Stimulated activated CD8-positive, alpha-beta memory T cell treated with anti-CD3 and anti-CD28 coated beads, Interleukin-12 subunit alpha, Interleukin-12 subunit beta, amount 100 ng/mL, for 1 hour (primary cell): ENCODE measurements around the gene ACSBG1.

Source experiments
- DNase-seq: peaks from one replicate; pipeline ENCODE4 v3.0.0-alpha.2; 2020; ENCODE audit warnings: low read depth

ACSBG1 gene

GRCh38 chr15:78222745-78223395, 11.5 kb downstream of the ACSBG1 start:
- DNase-seq, result no peak

DNA sequence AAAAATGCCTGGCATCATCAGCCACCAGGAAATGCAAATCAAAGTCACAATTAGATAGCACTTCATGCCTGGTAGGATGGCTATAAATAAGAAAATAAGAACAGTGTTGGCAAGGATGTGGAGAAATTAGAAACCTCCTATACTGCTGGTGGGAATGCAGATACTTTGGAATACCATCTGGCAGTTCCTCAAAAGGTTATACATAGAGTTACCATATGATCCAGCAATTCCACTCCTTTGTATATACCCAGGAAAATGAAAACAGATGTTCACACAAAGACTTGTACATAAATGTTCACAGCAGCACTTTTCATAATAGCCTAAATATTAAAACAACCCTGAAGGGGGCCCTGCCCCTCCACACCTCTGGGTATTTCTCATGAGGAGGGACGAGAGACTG, 13.7 kb downstream of the ACSBG1 start:
- no peak for DNase-seq

DNA sequence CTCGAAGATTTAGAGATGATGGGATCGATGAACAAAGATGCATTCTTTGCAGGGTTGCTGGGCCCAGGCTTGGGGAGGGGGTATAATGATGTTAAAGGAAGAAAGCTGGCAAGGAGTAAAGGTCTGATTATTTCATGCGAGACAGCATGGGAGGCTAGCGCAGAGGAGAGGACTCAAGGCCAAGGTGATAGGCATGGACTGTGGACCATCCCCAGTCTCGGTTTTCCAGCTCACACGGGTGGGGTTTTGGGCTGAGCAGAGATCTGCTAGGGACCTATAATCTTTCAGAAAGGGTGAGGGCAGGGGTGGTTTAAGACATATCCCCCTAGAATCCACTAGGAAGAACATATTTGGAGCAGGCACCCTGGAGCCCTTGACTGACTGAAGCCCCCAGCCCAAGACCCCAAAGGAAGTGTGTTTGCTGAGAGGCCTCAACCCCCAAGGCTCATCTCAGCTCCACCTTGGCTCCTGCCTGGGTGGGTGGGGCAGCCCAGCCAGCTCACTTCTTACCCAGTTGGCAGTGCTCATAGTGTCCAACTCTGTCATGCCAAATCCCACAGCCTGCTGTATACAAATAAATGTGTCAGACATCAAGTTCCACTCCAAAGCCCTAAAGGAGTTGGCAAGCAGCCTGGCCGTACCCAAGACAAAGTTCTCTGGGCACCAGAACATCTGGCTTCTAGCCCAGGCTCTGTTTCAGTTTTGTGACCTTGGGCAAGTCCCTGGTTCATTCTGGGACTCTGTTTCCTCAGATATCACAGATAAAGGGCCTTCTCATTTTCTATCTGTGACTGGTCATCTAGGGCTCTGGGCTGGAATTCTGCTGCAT, 17.9 kb downstream of the ACSBG1 start:
- no peak for DNase-seq

DNA sequence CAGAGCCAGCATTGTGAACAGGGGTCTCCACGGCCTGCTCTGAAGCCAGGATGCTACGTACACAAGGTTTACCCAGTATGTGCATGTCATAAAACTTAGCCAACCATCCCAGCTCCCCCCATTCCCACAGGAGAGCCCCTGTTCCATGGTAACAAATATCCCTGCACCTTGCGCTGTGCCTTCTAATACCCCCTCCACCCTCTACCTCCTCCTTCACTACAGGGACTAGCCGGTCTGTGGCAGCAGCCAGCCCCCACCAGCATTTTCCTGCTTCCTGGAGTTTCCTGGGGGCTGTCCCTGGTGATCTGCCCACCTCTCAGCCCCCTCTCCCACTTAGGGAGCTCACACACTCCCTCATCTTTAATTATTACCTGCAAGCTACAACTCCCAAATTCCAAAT, 20.4 kb downstream of the ACSBG1 start:
- no peak for DNase-seq

- DNase-seq, result no peak
Observed at GRCh38 chr15:78213425-78213750, 21.0 kb downstream of the ACSBG1 start.

DNA sequence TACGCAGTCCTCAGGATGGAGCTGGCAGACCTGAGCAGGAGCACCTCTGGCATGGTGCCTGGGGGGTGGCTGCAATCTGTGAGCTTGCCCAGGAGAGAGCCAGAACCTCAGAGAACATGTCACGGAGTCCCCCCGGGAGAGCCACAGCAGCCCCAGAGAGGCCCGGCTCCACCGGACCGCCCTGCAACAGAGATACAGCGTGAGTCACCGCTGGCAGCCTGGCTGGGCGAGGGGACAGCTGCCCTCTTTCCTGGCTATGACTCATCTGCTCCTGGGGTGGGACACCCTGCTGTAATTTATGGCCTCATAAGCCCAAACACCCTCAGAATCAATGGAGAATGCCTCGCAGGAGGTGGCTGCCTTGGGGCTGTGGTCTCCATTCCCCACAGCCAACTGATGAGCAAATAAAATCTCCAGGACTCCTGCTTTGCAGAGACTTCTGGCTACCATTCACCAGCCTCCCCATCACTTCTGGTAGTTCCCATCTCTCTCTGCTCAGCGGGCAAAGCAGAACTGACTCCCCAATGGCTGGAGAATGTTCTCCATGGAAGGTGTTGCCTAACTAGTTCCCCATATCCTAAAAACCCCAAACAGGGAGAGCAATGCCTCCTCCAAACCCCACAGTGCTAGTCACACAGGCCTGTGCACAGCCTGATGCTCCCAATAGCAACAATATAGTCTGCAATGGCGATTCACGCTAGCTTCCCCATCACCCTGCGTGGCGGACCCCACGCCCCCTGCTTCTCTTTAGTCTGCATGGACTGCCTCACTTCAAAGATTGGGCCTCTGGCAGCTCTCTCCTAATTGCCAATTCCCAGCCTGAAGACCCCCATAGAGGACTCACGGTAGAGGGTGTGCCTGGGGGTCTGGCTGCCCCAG, 21.6 kb downstream of the ACSBG1 start:
- no peak for DNase-seq

- DNase-seq, result no peak
Observed at GRCh38 chr15:78212008-78212407, 22.4 kb downstream of the ACSBG1 start.

DNA sequence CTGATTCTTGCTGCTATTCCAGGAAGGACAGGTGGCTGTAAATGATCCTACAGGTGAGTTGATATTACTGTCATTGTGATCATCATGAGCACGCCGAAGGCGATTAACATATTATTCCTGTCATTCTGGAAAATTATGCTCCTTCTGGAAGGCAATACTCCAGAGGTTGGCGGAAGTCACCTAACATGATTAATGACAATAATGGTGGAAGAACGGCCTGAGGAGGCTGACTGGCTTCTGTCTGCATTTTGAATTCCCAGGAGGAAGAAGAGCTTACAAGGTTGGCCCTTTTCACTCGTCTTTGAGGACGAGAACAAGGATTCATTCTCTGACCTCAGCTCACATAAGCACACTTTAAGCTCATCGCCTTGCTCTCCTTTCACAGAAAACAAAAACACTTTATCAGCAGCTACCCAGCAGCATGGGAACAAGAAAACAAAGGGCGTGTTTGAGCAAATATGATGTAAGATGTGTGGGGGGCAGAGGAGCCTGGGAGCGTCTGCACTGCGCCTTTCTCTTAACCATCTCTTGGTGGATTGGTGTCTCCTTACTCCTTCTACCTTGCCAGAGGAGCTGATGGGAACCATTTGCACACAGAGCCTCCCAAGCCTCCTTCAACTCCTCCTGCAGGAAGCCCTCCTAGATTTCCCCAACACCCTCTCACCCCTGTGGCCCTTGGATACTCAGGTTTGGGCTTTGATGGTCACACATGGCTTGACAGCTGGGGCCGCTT, 23.0 kb downstream of the ACSBG1 start:
- DNase-seq, result no peak

DNA sequence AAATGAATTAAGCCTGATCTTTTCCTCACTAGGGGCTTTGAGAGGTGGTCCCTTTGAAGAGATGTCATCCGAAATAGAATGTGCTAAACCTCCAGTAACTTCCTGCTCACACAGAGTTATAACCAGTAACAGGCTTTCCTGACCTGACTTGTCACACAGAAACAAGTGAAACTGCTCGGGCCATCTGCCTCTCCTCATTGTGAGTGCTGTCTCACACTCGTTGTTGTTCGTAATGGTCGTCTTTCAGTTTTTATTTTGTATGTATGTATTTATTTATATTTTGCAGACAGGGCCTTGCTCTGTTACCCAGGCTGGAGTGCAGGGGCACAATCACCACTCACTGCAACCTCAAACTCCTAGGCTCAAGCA, 24.0 kb downstream of the ACSBG1 start:
- DNase-seq, result no peak

- no peak for DNase-seq
Observed at GRCh38 chr15:78209646-78210348, 24.6 kb downstream of the ACSBG1 start.

DNA sequence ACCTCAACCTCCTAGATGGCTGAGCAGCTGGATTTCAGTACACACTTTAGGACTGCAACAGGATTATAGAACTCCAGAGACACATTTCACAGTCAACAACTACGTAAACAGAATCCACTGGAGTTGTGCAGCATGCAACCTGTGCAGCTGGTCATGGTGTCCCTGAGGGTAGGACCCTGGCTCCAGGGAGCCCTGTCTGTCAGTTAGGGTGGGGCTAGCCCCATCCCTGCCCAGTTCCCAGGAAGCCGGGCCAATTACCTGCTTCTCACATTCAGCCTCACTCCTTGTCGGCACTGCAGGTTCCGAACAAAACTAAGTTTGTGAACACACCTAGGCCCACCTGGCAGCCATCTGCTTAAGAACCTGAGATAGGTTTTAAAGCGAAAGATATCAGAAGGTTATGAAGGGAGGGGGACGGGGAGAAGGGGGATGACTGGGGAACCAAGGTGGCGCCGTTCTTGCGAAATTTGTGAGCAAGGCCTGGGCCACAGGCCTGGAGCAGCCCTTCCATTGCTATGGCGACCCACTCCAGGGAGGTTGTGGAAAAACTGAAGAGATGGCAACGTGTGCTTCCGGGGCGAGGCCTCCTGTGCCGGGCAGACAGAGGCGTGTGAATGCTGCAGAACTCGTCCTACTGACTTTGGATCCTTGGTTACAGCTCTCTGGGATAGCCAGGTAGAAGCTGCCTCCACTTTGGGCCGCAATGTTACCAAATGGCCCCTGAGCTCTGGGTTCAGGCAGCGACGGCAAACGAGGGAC, 25.3 kb downstream of the ACSBG1 start:
- no peak for DNase-seq

- DNase-seq, result no peak
Observed at GRCh38 chr15:78208341-78208844, 26.0 kb downstream of the ACSBG1 start.

- no peak for DNase-seq
Observed at GRCh38 chr15:78207641-78208340, 26.6 kb downstream of the ACSBG1 start.

DNA sequence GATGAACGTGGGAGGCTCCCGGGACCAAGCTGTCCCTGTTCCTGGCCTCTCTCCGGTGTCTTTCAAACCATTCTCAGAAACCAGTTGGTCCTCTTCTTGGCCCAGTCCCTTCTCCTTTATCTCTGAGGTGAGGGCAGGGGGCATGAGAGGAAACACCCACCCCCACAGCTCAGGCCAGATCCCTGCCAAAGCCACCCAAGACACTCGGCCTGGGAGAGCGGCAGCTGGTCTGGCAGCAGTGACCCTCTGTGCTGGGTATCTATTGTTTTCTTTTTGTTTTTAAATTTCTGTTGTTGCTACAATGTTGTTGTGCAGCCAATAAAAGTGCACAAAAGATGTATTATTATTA, 27.3 kb downstream of the ACSBG1 start:
- no peak for DNase-seq

DNA sequence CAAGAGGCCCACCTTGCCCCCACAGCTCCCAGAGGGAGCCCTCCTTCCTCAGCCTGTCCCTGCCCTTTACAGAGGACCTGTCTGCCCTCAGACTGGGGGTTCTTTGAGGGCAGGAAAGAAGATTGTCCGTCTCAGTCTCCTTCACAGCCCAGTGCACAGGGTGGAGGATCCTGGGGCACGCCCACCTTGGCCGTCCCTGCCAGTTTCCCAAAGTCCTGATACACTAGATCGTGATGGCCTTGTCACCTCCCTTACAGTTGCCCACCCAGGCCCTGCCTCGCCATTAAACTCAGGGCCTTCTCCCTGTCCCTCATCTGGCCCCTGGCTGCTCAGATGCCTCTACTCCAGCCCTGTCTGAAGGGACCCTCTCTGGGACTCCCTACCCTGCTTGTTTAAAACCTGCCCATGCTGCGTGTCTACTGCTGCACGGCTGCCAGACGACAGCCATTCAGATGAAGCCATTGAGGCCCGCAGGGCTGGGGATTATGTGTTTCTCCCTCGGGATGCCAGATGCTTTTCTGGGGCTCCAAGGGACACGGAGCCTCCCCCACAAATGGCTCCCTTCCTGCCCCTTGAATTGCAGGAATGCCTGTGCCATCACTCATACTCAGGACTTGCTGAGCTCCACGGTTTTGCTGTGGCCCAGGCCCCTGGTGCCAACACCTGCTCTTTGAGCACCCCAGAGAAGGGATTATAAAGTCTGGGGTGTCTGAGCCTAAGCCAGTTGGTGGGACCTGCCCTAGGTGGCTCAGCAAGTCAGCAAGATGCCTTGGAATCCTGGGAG, 27.8 kb downstream of the ACSBG1 start:
- no peak for DNase-seq

- DNase-seq, result no peak
Observed at GRCh38 chr15:78205856-78206255, 28.5 kb downstream of the ACSBG1 start.

DNA sequence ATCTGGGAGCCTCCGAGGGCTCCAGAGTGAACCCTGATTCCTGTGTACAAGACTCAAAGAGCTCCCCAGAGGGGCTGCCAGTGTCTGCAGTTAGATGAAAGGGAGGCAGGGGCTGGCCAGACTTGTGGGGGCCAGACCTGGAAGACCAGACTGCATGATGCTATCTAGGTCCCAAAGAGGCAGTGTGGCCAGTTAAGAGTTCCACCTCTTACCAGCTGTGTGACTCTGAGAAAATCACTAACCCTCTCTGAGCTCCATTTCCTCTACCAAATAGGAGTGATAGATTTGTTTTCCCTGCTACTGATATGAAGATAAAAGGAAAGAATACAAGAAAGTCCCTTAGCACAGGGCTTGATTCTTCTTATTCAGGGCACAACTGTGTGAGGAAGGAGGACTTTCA, 29.0 kb downstream of the ACSBG1 start:
- no peak for DNase-seq

DNA sequence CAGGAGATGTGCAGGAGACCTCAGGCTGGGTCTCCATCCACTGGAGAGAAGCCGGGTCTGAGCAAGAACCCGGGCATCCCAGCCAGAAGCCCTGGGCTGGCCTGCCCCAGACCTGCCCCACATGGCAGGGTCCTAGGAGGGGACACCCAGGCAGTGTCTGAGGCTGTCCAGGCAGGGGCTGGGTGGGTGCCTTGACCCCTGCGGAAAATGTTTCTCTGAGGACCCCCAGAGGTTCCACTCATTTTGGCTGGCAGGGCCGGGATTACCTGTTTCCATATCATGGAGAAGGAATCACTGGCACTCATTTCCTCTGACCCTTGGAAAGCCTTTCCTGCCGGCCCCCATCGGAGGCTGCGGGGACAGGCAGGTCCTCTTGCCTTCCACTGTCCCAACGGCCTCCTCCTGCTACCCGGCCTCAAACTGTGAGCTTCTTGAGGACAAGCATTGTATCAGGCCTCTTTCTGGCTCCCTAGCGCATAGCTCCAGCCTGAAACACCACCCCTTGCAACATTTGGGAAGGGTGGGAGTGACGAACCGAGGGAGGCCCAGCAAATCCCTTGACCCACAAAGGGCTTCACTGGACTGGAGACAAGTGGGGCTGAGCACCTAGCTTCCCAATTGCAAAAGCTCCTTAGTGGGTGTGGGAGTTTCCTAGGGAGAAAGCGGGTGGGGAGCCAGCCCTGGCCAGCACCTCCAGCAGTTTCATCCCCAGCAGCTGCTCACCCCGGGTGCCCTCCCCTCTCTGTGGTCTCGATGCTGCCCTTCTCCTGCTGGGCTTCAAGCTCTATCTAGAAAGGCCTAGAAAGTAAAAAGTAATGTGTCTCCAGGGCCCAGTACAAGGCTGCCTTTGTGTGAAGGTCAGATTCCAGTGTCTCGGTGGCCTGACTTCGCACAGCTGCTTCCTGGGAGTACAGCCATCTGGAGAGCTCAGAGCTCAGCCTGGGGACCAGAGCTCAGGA, 29.7 kb downstream of the ACSBG1 start:
- no peak for DNase-seq
